Mammary epithelial cell (primary cell): Measurements from ENCODE around the gene XYLT1.

Experiments
- EZH2 ChIP-seq: IDR thresholded peaks from 2 replicates; pipeline ENCODE4 v1.6.1; 2012; ENCODE audit warnings: low read length, inconsistent platforms, borderline replicate concordance
- TF ChIP-seq, protein P1 (sequence below), 2 donors: IDR thresholded peaks in 1 of 2; conservative IDR thresholded peaks in 1 of 2; 2 replicates each; pipeline ENCODE4 v1.5.1; 2011 to 2012; ENCODE audit warnings: inconsistent platforms in 2 of 2, low read length in 2 of 2, mild to moderate bottlenecking in 2 of 2, control low read depth in 1 of 2, low read depth in 1 of 2; ENCODE audit not compliant: insufficient read depth in 1 of 2; ENCODE audit errors: extremely low read depth in 1 of 2

- TF ChIP-seq, protein P1, sequence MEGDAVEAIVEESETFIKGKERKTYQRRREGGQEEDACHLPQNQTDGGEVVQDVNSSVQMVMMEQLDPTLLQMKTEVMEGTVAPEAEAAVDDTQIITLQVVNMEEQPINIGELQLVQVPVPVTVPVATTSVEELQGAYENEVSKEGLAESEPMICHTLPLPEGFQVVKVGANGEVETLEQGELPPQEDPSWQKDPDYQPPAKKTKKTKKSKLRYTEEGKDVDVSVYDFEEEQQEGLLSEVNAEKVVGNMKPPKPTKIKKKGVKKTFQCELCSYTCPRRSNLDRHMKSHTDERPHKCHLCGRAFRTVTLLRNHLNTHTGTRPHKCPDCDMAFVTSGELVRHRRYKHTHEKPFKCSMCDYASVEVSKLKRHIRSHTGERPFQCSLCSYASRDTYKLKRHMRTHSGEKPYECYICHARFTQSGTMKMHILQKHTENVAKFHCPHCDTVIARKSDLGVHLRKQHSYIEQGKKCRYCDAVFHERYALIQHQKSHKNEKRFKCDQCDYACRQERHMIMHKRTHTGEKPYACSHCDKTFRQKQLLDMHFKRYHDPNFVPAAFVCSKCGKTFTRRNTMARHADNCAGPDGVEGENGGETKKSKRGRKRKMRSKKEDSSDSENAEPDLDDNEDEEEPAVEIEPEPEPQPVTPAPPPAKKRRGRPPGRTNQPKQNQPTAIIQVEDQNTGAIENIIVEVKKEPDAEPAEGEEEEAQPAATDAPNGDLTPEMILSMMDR (conservative IDR thresholded peaks at IDR 0.05 in 1 of 2, IDR thresholded peaks at IDR 0.05 in 1 of 2; ENCODE audit: extremely low read depth in 1 of 2, insufficient read depth in 1 of 2, low read depth in 1 of 2, low read length in 2 of 2): no peak
- TF ChIP-seq EZH2: no peak
Observed at GRCh38 chr16:17471719-17472461, 1.1 kb upstream of the XYLT1 start.
